ENCODE results near the gene LRRC31.

The LRRC31 gene

DNA sequence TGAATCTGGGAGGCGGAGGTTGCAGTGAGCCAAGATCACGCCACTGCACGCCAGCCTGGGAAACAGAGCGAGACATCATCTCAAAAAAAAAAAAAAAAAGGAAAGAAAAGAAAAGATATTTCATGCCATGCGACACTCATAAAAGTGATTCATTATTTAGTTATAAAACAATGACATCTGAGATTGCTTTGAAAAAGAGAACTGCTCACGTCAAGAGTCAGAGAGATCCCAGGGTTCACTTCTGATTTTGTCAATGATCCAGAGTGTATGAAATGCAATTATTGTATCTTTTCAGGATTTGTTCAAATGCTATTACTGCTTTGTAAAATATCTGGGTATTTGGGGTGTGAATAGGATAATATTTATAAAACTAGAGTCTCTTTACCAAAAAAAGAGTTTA lies 35.7 kb upstream of the LRRC31 start:
- TF ChIP-seq, protein P1, sequence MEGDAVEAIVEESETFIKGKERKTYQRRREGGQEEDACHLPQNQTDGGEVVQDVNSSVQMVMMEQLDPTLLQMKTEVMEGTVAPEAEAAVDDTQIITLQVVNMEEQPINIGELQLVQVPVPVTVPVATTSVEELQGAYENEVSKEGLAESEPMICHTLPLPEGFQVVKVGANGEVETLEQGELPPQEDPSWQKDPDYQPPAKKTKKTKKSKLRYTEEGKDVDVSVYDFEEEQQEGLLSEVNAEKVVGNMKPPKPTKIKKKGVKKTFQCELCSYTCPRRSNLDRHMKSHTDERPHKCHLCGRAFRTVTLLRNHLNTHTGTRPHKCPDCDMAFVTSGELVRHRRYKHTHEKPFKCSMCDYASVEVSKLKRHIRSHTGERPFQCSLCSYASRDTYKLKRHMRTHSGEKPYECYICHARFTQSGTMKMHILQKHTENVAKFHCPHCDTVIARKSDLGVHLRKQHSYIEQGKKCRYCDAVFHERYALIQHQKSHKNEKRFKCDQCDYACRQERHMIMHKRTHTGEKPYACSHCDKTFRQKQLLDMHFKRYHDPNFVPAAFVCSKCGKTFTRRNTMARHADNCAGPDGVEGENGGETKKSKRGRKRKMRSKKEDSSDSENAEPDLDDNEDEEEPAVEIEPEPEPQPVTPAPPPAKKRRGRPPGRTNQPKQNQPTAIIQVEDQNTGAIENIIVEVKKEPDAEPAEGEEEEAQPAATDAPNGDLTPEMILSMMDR (IDR thresholded peaks at IDR 0.05; ENCODE audit: control extremely low read depth, extremely low read depth, low read depth, missing control alignments), result no peak
- CTCF ChIA-PET, result no interaction called here
- POLR2A ChIA-PET, result no interaction called here
- no peak for DNase-seq (ENCODE audit: extremely low spot score)

DNA sequence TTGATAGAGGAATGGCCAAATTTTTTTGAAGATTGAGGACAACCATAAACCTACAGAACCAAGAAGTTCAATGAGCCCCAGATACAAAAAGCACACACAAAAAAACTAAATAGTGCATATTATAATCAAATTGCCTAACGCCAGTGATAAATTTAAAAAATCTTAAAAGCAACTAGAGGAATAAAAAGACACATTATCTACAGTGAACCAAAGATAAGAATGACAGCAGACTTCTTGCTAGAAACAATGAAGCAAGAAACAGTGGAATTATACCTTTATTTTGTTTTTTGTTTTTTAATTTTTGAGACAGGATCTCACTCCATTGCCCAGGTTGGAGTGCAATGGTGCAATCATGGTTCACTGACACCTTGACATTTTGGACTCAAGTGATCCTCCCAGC lies 31.7 kb upstream of the LRRC31 start:
- TF ChIP-seq, protein P1 (IDR thresholded peaks at IDR 0.05; ENCODE audit: control extremely low read depth, extremely low read depth, low read depth, missing control alignments), result no peak
- POLR2A ChIA-PET, result no interaction called here
- DNase-seq (ENCODE audit: extremely low spot score), result no peak
- CTCF ChIA-PET, result interaction anchor here (3.0 kb wide), 1 partner anchor 9 kb away, joined by 10 read pairs; no protein-coding TSS in a partner anchor

DNA sequence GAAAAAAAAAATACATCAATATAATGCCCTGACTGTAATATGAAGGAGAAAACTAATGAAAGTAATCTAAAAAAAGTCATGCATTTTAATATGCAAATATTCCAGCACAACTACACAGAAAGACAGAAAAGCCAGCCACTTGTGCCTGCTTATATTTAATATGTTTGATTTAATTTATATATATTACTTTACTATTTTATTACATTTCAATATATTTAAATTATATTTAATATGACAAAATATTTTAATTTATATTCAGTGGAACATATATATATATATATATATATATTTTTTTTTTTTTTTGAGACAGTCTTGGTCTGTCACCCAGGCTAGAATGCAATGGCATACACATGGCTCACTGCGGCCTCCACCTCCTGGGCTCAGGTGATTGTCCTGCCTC lies 27.5 kb upstream of the LRRC31 start:
- CTCF ChIA-PET, result no interaction called here
- TF ChIP-seq, protein P1 (IDR thresholded peaks at IDR 0.05; ENCODE audit: control extremely low read depth, extremely low read depth, low read depth, missing control alignments), result no peak
- POLR2A ChIA-PET, result no interaction called here
- DNase-seq (ENCODE audit: extremely low spot score), result no peak

DNA sequence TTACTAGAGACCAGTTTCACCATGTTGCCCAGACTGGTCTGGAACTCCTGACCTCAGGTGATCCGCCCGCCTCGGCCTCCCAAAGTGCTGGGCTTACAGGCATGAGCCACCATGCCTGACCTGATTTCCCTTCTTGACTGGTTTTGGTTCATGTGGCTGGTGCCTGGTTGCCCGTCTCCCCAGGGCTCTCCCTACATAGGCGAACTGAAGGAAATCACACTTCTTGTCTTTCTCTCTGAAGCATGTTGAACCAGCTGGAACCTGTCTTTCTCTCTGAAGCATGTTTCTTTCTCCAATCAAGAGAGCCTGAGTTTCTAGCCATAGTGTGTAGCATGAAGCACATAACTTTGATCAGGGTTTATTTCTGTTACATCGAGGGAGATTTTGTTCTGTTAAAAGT lies 25.3 kb upstream of the LRRC31 start:
- POLR2A ChIA-PET, result no interaction called here

DNA sequence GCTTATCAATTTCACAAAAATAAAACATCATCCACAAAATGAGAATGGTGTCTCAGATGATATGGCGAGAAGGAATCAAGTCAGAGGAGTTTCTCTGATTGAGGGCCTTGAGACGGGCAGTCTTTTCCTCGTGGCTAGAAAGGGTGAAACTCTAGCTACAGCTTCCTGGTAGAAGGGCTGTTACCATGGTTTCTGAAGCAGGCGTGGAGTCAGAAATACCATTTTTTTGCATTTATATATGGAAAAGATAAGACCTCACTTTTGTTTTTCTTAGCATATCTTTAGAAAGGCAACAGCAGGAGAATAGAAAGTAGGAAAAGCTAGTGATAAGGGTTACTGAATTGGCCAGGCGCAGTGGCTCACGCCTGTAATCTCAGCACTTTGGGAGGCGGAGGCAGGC lies 24.4 kb upstream of the LRRC31 start:
- no peak for DNase-seq (ENCODE audit: extremely low spot score)
- TF ChIP-seq, protein P1 (IDR thresholded peaks at IDR 0.05; ENCODE audit: control extremely low read depth, extremely low read depth, low read depth, missing control alignments), result no peak
- ChIA-PET CTCF (interaction anchor here (1.2 to 1.6 kb wide), 2 partner anchors 13 to 16 kb away, joined by 3 to 6 read pairs; no protein-coding TSS in a partner anchor), POLR2A (no interaction called here)

More for the DNA sequence above, 25.3 kb upstream of the LRRC31 start:
- CTCF ChIA-PET, result interaction anchor here (1.0 to 1.6 kb wide), 2 partner anchors 14 kb away, joined by 3 to 6 read pairs; no protein-coding TSS in a partner anchor
- TF ChIP-seq, protein P1 (IDR thresholded peaks at IDR 0.05; ENCODE audit: control extremely low read depth, extremely low read depth, low read depth, missing control alignments), result no peak
- DNase-seq (ENCODE audit: extremely low spot score), result no peak

DNA sequence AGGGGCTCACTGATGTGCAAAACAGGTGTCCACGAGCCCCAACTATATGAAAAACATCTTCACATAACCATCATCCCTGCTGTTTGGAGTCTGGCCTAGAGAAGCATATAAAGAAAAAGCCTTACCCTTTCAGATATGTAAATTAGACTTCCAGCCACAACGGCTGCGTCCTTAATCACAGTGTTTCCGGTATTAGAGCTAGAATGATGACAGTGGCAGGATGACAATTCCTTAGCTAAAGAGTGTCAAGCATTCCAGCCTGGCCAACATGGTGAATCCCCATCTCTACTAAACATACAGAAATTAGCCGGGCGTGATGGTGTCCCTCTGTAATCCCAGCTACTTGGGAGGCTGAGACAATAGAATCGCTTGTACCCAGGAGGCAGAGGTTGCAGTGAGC lies 22.2 kb upstream of the LRRC31 start:
- POLR2A ChIA-PET, result interaction anchor here (0.6 kb wide), 1 partner anchor 94 kb away, joined by 3 read pairs; no protein-coding TSS in a partner anchor
- CTCF ChIA-PET, result interaction anchor here (1.0 to 2.2 kb wide), 2 partner anchors 9 to 37 kb away, joined by 3 to 10 read pairs; no protein-coding TSS in a partner anchor
- no peak for DNase-seq (ENCODE audit: extremely low spot score)
- TF ChIP-seq, protein P1 (IDR thresholded peaks at IDR 0.05; ENCODE audit: control extremely low read depth, extremely low read depth, low read depth, missing control alignments), result no peak
